Transverse colon (tissue), 4 donors: ENCODE data around the gene RPS6KA4. TPM values are rescaled to one million over a fixed set of nuclear protein-coding genes. Genes with fewer than 3 reads are reported as not detected.
"Not testable (repeated sequence)": the region's sequence is repeated elsewhere in the genome, so short reads cannot be mapped to it uniquely, and the experiment has no call there.

Experiments
- DNase-seq: peaks from one replicate; pipeline ENCODE4 v3.0.0-alpha.2; 2019
- H3K27ac ChIP-seq, 4 donors: fragments of 200-600 bp; sonication (generic); 2 replicates each; pipeline ENCODE4 v1.5.1; 2016 to 2018; ENCODE audit warnings: inconsistent platforms in 4 of 4
- H3K27me3 ChIP-seq: fragments of 200-600 bp; sonication (generic); 2 replicates; pipeline ENCODE4 v1.5.1; 2017; ENCODE audit warnings: inconsistent platforms
- H3K36me3 ChIP-seq, 4 donors: fragments of 200-600 bp; sonication (generic); 2 replicates each; pipeline ENCODE4 v1.5.1; 2017 to 2019; ENCODE audit warnings: inconsistent platforms in 4 of 4
- H3K4me1 ChIP-seq, 4 donors: fragments of 200-600 bp; sonication (generic); 2 replicates each; pipeline ENCODE4 v1.5.1; 2017 to 2020; ENCODE audit warnings: inconsistent platforms in 4 of 4
- H3K4me3 ChIP-seq, 4 donors: fragments of 200-600 bp; sonication (generic); 1 replicate in 1 of 4; 2 replicates in 3 of 4; pipeline versions ENCODE4 v1.5.1 to v1.6.1; 2017 to 2019; ENCODE audit warnings: inconsistent platforms in 4 of 4
- H3K9me3 ChIP-seq, 2 donors: fragments of 200-600 bp; sonication (generic); 2 replicates each; pipeline ENCODE4 v1.5.1; 2017 to 2019; ENCODE audit warnings: inconsistent platforms in 2 of 2
- EP300 ChIP-seq: sonication (generic); formaldehyde crosslinking; IDR thresholded peaks from one replicate; pipeline ENCODE4 v1.6.1; 2017; ENCODE audit warnings: antibody characterized with exemption, low read depth
- POLR2A ChIP-seq: fragments of 450-650 bp; IDR thresholded peaks from one replicate; pipeline ENCODE4 v1.6.1; 2016; ENCODE audit warnings: antibody characterized with exemption, mild to moderate bottlenecking, moderate library complexity
- POLR2AphosphoS5 ChIP-seq, 3 donors: sonication (generic); formaldehyde crosslinking; IDR thresholded peaks; one replicate each; pipeline ENCODE4 v1.6.1; 2016; ENCODE audit warnings: antibody characterized with exemption in 3 of 3
- WGBS, 2 donors: methylation state at CpG; one replicate each; pipeline ENCODE4 v1.1.5; 2018; ENCODE audit warnings: low coverage in 1 of 2; 5-methylcytosine and 5-hydroxymethylcytosine counted together
- in situ Hi-C, 4 donors: fragments of 200-750 bp; cut with MboI; loops; one replicate each; pipeline versions ENCODE4 v1.15.0 to v1.15.1; 2017; ENCODE audit warnings: low sequenced_read_pairs in 3 of 4, low pct_ligation_motif_present in 1 of 4, low pct_unique_long_range_greater_than_20kb in 1 of 4
- intact Hi-C: fragments of 100-400 bp; cut with DNase I; formaldehyde crosslinking; loops from one replicate; pipeline ENCODE4 v1.15.1; 2023; ENCODE audit warnings: low total_unique reads
- small RNA-seq, 4 donors: library from RNA; depleted of rRNA; stranded (forward); fragments of <200 nt; gene quantifications; one replicate each; pipeline ENCODE3, GENCODE V24; 2016
- total RNA-seq, 4 donors: library from RNA; depleted of rRNA; stranded (reverse); fragments of >200 nt; gene quantifications; one replicate each; pipeline ENCODE4 v1.1.0, GENCODE V29; 2016
- TF ChIP-seq, protein P1 (sequence below), 5 experiments: fragments of 200-600 bp in 3 of 5; fragments of 450-650 bp in 2 of 5; sonication (generic) in 3 of 5; IDR thresholded peaks; 1 replicate in 2 of 5; 2 replicates in 3 of 5; pipeline ENCODE4 v1.5.1; 2016 to 2017; ENCODE audit warnings: antibody characterized with exemption in 5 of 5, inconsistent platforms in 3 of 5, mild to moderate bottlenecking in 2 of 5, moderate library complexity in 1 of 5

RPS6KA4 gene
- total RNA-seq, 4 donors from 2014 or later, result 14.5 to 86.0 (median 34.5) TPM

GRCh38 chr11:64415996-64416728 lies 57.2 kb downstream of the RPS6KA4 start:
- H3K27me3 ChIP-seq, result no peaks in the 10 kb centered on the region
- DNase-seq, result no peak
- H3K4me1 ChIP-seq, result no peaks in the 10 kb centered on the region
- no peaks in the 10 kb centered on the region for H3K36me3 ChIP-seq
- in situ Hi-C loops, result no loop called here
- TF ChIP-seq EP300 (no peak), POLR2AphosphoS5 (IDR thresholded peaks at IDR 0.05) (no peak), POLR2A (no peak)
- TF ChIP-seq, protein P1, sequence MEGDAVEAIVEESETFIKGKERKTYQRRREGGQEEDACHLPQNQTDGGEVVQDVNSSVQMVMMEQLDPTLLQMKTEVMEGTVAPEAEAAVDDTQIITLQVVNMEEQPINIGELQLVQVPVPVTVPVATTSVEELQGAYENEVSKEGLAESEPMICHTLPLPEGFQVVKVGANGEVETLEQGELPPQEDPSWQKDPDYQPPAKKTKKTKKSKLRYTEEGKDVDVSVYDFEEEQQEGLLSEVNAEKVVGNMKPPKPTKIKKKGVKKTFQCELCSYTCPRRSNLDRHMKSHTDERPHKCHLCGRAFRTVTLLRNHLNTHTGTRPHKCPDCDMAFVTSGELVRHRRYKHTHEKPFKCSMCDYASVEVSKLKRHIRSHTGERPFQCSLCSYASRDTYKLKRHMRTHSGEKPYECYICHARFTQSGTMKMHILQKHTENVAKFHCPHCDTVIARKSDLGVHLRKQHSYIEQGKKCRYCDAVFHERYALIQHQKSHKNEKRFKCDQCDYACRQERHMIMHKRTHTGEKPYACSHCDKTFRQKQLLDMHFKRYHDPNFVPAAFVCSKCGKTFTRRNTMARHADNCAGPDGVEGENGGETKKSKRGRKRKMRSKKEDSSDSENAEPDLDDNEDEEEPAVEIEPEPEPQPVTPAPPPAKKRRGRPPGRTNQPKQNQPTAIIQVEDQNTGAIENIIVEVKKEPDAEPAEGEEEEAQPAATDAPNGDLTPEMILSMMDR (IDR thresholded peaks at IDR 0.05), result no peak
- H3K27ac ChIP-seq, result no peak overlapping the region
- intact Hi-C loops, result no loop called here
- 68% methylated on average over 9 of the region's 9 CpGs; no CpG with 5 or more reads in 1 of the 2 donors for WGBS, 2 donors
- no peak overlapping the region for H3K4me3 ChIP-seq
- H3K9me3 ChIP-seq, result no peaks in the 10 kb centered on the region

DNA sequence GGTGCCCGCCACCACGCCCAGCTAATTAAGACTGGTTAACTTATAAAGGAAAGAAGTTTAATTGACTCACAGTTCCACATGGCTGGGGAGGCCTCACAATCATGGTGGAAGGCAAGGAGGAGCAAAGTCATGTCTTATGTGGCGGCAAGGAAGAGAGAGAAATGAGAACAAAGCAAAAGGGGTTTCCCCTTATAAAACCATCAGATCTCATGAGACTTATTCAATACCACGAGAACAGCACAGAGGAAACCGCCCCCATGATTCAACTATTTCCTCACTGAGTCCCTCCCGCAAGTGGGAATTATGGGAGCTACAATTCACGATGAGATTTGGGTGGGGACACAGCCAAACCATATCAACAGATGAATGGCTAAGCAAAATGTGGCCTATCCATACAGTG lies 59.3 kb downstream of the RPS6KA4 start:
- in situ Hi-C loops, intact Hi-C loops, H3K4me1 ChIP-seq, H3K27me3 ChIP-seq, H3K4me3 ChIP-seq, H3K9me3 ChIP-seq, H3K36me3 ChIP-seq, DNase-seq, H3K27ac ChIP-seq: not testable (repeated sequence)
- WGBS, 2 donors, result 70% methylated on average over 7 of the region's 7 CpGs; no CpG with 5 or more reads in 1 of the 2 donors

- no peak for DNase-seq
- H3K4me3 ChIP-seq, result no peak overlapping the region
- no peaks in the 10 kb centered on the region for H3K27me3 ChIP-seq
- in situ Hi-C loops (no loop called here), intact Hi-C loops (no loop called here)
- H3K36me3 ChIP-seq, result no peaks in the 10 kb centered on the region
- H3K9me3 ChIP-seq, result peaks cover 0 to 6% of the 10 kb centered on the region in 2 donors
- WGBS, 2 donors, result 90% methylated on average over 11 of the region's 11 CpGs; no CpG with 5 or more reads in 1 of the 2 donors
- no peaks in the 10 kb centered on the region for H3K4me1 ChIP-seq
- no peak overlapping the region for H3K27ac ChIP-seq
- TF ChIP-seq POLR2AphosphoS5 (IDR thresholded peaks at IDR 0.05) (no peak), POLR2A (no peak), EP300 (no peak)
- TF ChIP-seq, protein P1 (IDR thresholded peaks at IDR 0.05), result no peak
Measured at GRCh38 chr11:64419257-64419790, 60.4 kb downstream of the RPS6KA4 start.

DNA sequence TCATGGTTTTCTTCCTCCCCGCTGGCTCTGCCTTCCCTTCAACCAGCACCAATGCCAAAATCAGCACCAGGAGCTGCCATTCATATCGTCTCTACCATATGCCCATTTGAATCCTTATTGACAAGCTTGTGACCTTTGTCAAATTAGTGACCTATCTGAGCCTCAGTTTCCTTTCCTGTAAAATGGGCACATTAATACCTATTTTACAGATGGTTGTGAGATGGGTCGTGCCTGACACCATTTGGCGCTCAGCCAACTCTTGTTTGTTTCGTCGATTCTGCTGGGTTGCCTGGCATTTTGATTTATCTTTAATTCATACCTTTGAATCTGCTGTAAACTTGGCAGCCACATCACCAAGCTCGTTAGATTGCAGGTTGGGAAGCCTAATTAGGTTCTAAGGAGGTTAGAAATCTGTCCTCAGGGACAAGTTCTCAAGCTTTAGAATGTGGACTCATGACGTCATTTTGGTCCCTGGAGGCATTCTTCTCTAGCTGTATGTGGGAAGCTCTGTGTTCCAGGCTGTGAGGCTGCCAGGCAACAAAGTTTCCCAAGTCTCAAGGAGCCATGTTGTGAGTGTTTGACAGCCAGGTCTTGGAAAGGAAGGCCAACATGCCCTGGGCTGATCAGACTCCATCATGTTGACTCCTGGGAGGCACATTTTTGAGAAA lies 61.0 kb downstream of the RPS6KA4 start:
- H3K9me3 ChIP-seq, result peaks cover 0 to 6% of the 10 kb centered on the region in 2 donors
- in situ Hi-C loops, result no loop called here
- H3K27ac ChIP-seq, result no peak overlapping the region
- intact Hi-C loops, result no loop called here
- no peaks in the 10 kb centered on the region for H3K4me1 ChIP-seq
- DNase-seq, result no peak
- 77 to 90% methylated on average over 6 to 8 of the region's 8 CpGs for WGBS, 2 donors
- no peaks in the 10 kb centered on the region for H3K27me3 ChIP-seq
- H3K4me3 ChIP-seq, result no peak overlapping the region
- TF ChIP-seq, protein P1 (IDR thresholded peaks at IDR 0.05), result no peak
- TF ChIP-seq EP300, result no peak
- TF ChIP-seq POLR2A, result no peak
- TF ChIP-seq POLR2AphosphoS5 (IDR thresholded peaks at IDR 0.05), result no peak
- H3K36me3 ChIP-seq, result no peaks in the 10 kb centered on the region

Small RNA genes lying within 50 kb of the gene (small RNA-seq; reads per million reads assigned to genes)
- gene MIR1237 (0 to 1.1 (median 0.34) reads per million in 4 donors), gene MIR7155 (0.28 to 0.88 (median 0.70) reads per million in 4 donors)

Other genes with a start within 250 kb of the RPS6KA4 start
- gene MACROD1, start 193.0 kb upstream of the RPS6KA4 start, total RNA-seq, result 10 to 100 TPM; 42.9 to 50.7 (median 50.1) TPM
- gene STIP1, start 173.0 kb upstream of the RPS6KA4 start, total RNA-seq, result 100 to 1,000 TPM in 1 of 4 donors, 10 to 100 TPM in 3; 45.3 to 181 (median 65.9) TPM
- 10 to 100 TPM; 14.6 to 63.3 (median 28.6) TPM for gene FERMT3, start 152.4 kb upstream of the RPS6KA4 start, total RNA-seq
- gene TRPT1, start 133.0 kb upstream of the RPS6KA4 start, total RNA-seq, result 100 to 1,000 TPM in 2 of 4 donors, 10 to 100 TPM in 2; 82.4 to 113 (median 99.1) TPM
- 100 to 1,000 TPM in 3 of 4 donors, 10 to 100 TPM in 1; 84.0 to 215 (median 127) TPM for gene NUDT22, start 132.9 kb upstream of the RPS6KA4 start, total RNA-seq
- gene DNAJC4, start 128.6 kb upstream of the RPS6KA4 start, total RNA-seq, result 100 to 1,000 TPM in 1 of 4 donors, 10 to 100 TPM in 3; 52.6 to 214 (median 76.0) TPM
- 10 to 100 TPM; 34.0 to 84.9 (median 36.8) TPM for gene VEGFB, start 124.6 kb upstream of the RPS6KA4 start, total RNA-seq
- gene FKBP2, start 118.1 kb upstream of the RPS6KA4 start, total RNA-seq, result 100 to 1,000 TPM in 2 of 4 donors, 10 to 100 TPM in 2; 63.6 to 203 (median 102) TPM
- gene PPP1R14B, start 112.2 kb upstream of the RPS6KA4 start, total RNA-seq, result 10 to 100 TPM; 62.8 to 80.4 (median 73.2) TPM
- gene PLCB3, start 107.6 kb upstream of the RPS6KA4 start, total RNA-seq, result 100 to 1,000 TPM in 2 of 4 donors, 10 to 100 TPM in 2; 64.5 to 115 (median 91.2) TPM
- gene BAD, start 74.5 kb upstream of the RPS6KA4 start, total RNA-seq, result 100 to 1,000 TPM in 3 of 4 donors, 10 to 100 TPM in 1; 93.9 to 154 (median 139) TPM
- gene GPR137, start 73.3 kb upstream of the RPS6KA4 start, total RNA-seq, result 10 to 100 TPM in 3 of 4 donors, 1 to 10 TPM in 1; 6.4 to 35.2 (median 27.4) TPM
- under 1 TPM in 1 of 4 donors, not detected in 3; 0.27 TPM for gene KCNK4, start 67.9 kb upstream of the RPS6KA4 start, total RNA-seq
- gene CATSPERZ, start 58.8 kb upstream of the RPS6KA4 start, total RNA-seq, result 10 to 100 TPM in 1 of 4 donors, not detected in 3; 20.9 TPM
- gene ESRRA, start 53.6 kb upstream of the RPS6KA4 start, total RNA-seq, result 100 to 1,000 TPM; 142 to 272 (median 221) TPM
- gene TRMT112, start 41.6 kb upstream of the RPS6KA4 start, total RNA-seq, result 10 to 100 TPM; 59.1 to 99.9 (median 82.7) TPM
- gene PRDX5, start 41.0 kb upstream of the RPS6KA4 start, total RNA-seq, result 100 to 1,000 TPM; 152 to 381 (median 265) TPM
- gene CCDC88B, start 19.0 kb upstream of the RPS6KA4 start, total RNA-seq, result 100 to 1,000 TPM in 1 of 4 donors, 10 to 100 TPM in 3; 24.8 to 203 (median 47.1) TPM
- not detected for gene SLC22A11, start 196.8 kb downstream of the RPS6KA4 start, total RNA-seq
- gene SLC22A12, start 232.1 kb downstream of the RPS6KA4 start, total RNA-seq, result not detected